Gastrocnemius medialis (tissue), 4 donors: ENCODE results near the gene ZFP36L1. TPM values are rescaled to one million over a fixed set of nuclear protein-coding genes. Genes with fewer than 3 reads are reported as not detected.

Experiments
- ATAC-seq, 2 donors: fragments of 150-250 bp; one replicate each; pipeline ENCODE4 v1.9.1; 2016
- DNase-seq, 2 donors: peaks; one replicate each; pipeline ENCODE4 v3.0.0-alpha.2; 2019
- H3K27ac ChIP-seq, 4 donors: fragments of 200-600 bp; sonication (generic); 1 replicate in 1 of 4; 2 replicates in 3 of 4; pipeline ENCODE4 v1.5.1; 2016 to 2018; ENCODE audit warnings: mild to moderate bottlenecking in 2 of 4, moderate library complexity in 1 of 4
- H3K27me3 ChIP-seq, 3 donors: fragments of 200-600 bp; sonication (generic) in 2 of 3; 1 replicate in 1 of 3; 2 replicates in 2 of 3; pipeline versions ENCODE4 v1.5.1 to v1.6.0; 2016 to 2019; ENCODE audit warnings: mild to moderate bottlenecking in 1 of 3, moderate library complexity in 1 of 3
- H3K36me3 ChIP-seq, 2 donors: fragments of 200-600 bp; sonication (generic) in 1 of 2; one replicate each; pipeline ENCODE4 v1.5.1; 2017 to 2018
- H3K4me1 ChIP-seq, 2 donors: fragments of 200-600 bp; sonication (generic) in 1 of 2; one replicate each; pipeline ENCODE4 v1.5.1; 2016 to 2017; ENCODE audit warnings: mild to moderate bottlenecking in 2 of 2
- H3K4me3 ChIP-seq, 4 donors: fragments of 200-600 bp; sonication (generic) in 3 of 4; 1 replicate in 1 of 4; 2 replicates in 3 of 4; pipeline ENCODE4 v1.5.1; 2016 to 2019; ENCODE audit warnings: mild to moderate bottlenecking in 2 of 4
- H3K9me3 ChIP-seq, 3 donors: fragments of 200-600 bp; sonication (generic) in 2 of 3; 1 replicate in 1 of 3; 2 replicates in 2 of 3; pipeline ENCODE4 v1.5.1; 2016 to 2019
- CTCF ChIP-seq, 5 experiments: fragments of 450-650 bp in 3 of 5; fragments of 200-600 bp in 2 of 5; sonication (generic) in 2 of 5; IDR thresholded peaks in 4 of 5; conservative IDR thresholded peaks in 1 of 5; 1 replicate in 4 of 5; 2 replicates in 1 of 5; pipeline ENCODE4 v1.5.1; 2016 to 2019; ENCODE audit warnings: antibody characterized with exemption in 5 of 5, mild to moderate bottlenecking in 3 of 5, moderate library complexity in 3 of 5
- POLR2A ChIP-seq, 2 donors: fragments of 450-650 bp; IDR thresholded peaks; one replicate each; pipeline ENCODE4 v1.6.1; 2017; ENCODE audit warnings: antibody characterized with exemption in 2 of 2, mild to moderate bottlenecking in 2 of 2, moderate library complexity in 2 of 2
- in situ Hi-C, 4 donors: fragments of 200-750 bp; cut with MboI; loops; one replicate each; pipeline versions ENCODE4 v1.15.0 to v1.8.0; 2017; ENCODE audit warnings: low sequenced_read_pairs in 4 of 4
- intact Hi-C: fragments of 100-400 bp; cut with DNase I; formaldehyde crosslinking; loops from one replicate; pipeline ENCODE4 v1.15.1; 2023; ENCODE audit warnings: low total_unique reads
- total RNA-seq, 4 donors: library from RNA; depleted of rRNA; stranded (reverse); fragments of >200 nt; gene quantifications; one replicate each; pipeline versions ENCODE4 v1.1.0 to v1.2.3, GENCODE V29; 2016

Gene ZFP36L1
- total RNA-seq, 4 donors from 2014 or later: 60.2 to 196 (median 125) TPM

- Histone ChIP-seq H3K9me3 (no peaks in the 10 kb centered on the region), H3K4me1 (peaks cover 34 to 36% of the 10 kb centered on the region in 2 donors), H3K36me3 (no peaks in the 10 kb centered on the region), H3K4me3 (peak overlapping the region; percentile 55 to 84 (median 75)), H3K27ac (peak overlapping the region; percentile 94 to 100 (median 96)), H3K27me3 (no peaks in the 10 kb centered on the region)
- ATAC-seq (peak; percentile 23 to 70), DNase-seq (peak in 1 of 2 donors; percentile 77)
- intact Hi-C loops (loop anchor here (1.0 to 5.0 kb wide), 6 partner anchors 19 to 978 kb away; no protein-coding TSS in a partner anchor), in situ Hi-C loops (loop anchor here in 1 of 4 donors (5.0 kb wide), 1 partner anchor 568 kb away; no protein-coding TSS in a partner anchor)
- TF ChIP-seq POLR2A (IDR thresholded peaks at IDR 0.05) (no peak), CTCF (IDR thresholded peaks at IDR 0.05 in 4 of 5, conservative IDR thresholded peaks at IDR 0.05 in 1 of 5) (no peak)
These were observed 22.7 kb upstream of the ZFP36L1 start for GRCh38 chr14:68815298-68816182.

GRCh38 chr14:68814539-68815297, 21.9 kb upstream of the ZFP36L1 start:
- DNase-seq: no peak
- H3K4me1 ChIP-seq: peaks cover 34 to 36% of the 10 kb centered on the region in 2 donors
- in situ Hi-C loops (loop anchor here in 1 of 4 donors (5.0 kb wide), 1 partner anchor 567 kb away; no protein-coding TSS in a partner anchor), intact Hi-C loops (loop anchor here (5.0 kb wide), 2 partner anchors 932 to 977 kb away; no protein-coding TSS in a partner anchor)
- peak overlapping the region; percentile 4 to 55 (median 19) for H3K4me3 ChIP-seq
- H3K36me3 ChIP-seq: no peaks in the 10 kb centered on the region
- TF ChIP-seq CTCF (IDR thresholded peaks at IDR 0.05 in 4 of 5, conservative IDR thresholded peaks at IDR 0.05 in 1 of 5) (no peak), POLR2A (IDR thresholded peaks at IDR 0.05) (no peak)
- no peaks in the 10 kb centered on the region for H3K9me3 ChIP-seq
- H3K27me3 ChIP-seq: no peaks in the 10 kb centered on the region
- peak in 1 of 2 donors; percentile 7 for ATAC-seq
- H3K27ac ChIP-seq: peak overlapping the region; percentile 94 to 100 (median 96)

GRCh38 chr14:68814238-68814538, 21.3 kb upstream of the ZFP36L1 start:
- H3K36me3 ChIP-seq: no peaks in the 10 kb centered on the region
- no peak for TF ChIP-seq POLR2A (IDR thresholded peaks at IDR 0.05)
- no peak for TF ChIP-seq CTCF (IDR thresholded peaks at IDR 0.05 in 4 of 5, conservative IDR thresholded peaks at IDR 0.05 in 1 of 5)
- no peak for ATAC-seq
- intact Hi-C loops: no loop called here
- in situ Hi-C loops: no loop called here
- H3K9me3 ChIP-seq: no peaks in the 10 kb centered on the region
- no peaks in the 10 kb centered on the region for H3K27me3 ChIP-seq
- peak overlapping the region in 3 of 4 donors; percentile 4 to 55 (median 16) for H3K4me3 ChIP-seq
- DNase-seq: no peak
- H3K27ac ChIP-seq: peak overlapping the region; percentile 94 to 100 (median 96)
- peaks cover 34 to 36% of the 10 kb centered on the region in 2 donors for H3K4me1 ChIP-seq

- Histone ChIP-seq H3K27ac (peak overlapping the region; percentile 94 to 100 (median 96)), H3K4me1 (peaks cover 34 to 36% of the 10 kb centered on the region in 2 donors), H3K27me3 (no peaks in the 10 kb centered on the region), H3K9me3 (no peaks in the 10 kb centered on the region), H3K36me3 (no peaks in the 10 kb centered on the region), H3K4me3 (no peak overlapping the region)
- intact Hi-C loops (no loop called here), in situ Hi-C loops (no loop called here)
- no peak for DNase-seq
- TF ChIP-seq POLR2A (IDR thresholded peaks at IDR 0.05) (no peak), CTCF (IDR thresholded peaks at IDR 0.05 in 4 of 5, conservative IDR thresholded peaks at IDR 0.05 in 1 of 5) (no peak)
- ATAC-seq: no peak
These were observed 20.5 kb upstream of the ZFP36L1 start for GRCh38 chr14:68813318-68813838.
